Heart left ventricle (tissue), 13 donors: ENCODE measurements around the gene LIPE.

ENCODE experiments used
- POLR2A ChIP-seq, 2 donors: fragments of 450-650 bp; IDR thresholded peaks; one replicate each; pipeline ENCODE4 v1.6.1; 2017; ENCODE audit warnings: antibody characterized with exemption in 2 of 2, mild to moderate bottlenecking in 2 of 2, moderate library complexity in 2 of 2
- TF ChIP-seq, protein P1 (sequence below), 12 donors: fragments of 200-600 bp; sonication (generic) in 4 of 12; IDR thresholded peaks; one replicate each; pipeline versions ENCODE4 v1.5.0 to v1.8.0; 2018 to 2022; ENCODE audit warnings: antibody characterized with exemption in 12 of 12, mild to moderate bottlenecking in 5 of 12
- donor health status: ischemic (EF 13 %, LVEDD 7.1; RV severe dilation, severe dysfunction).
- donor health status: DM: no; HTN: yes; CAD: no.
- donor health status: DM: no; HTN: no; CAD: no.
- donor health status: ischemic (EF 25% LVEDD 6.9; RV normal size, moderate dysfunction).
- donor health status: ischemic (EF 25% LVEDD 5.7; RV mildly dilated, moderate dysfunction).
- donor health status: ischemic (EF 35%, LVEDD 5.7; RV mildly dilated, moderate dysfunction).
- donor health status: nonischemic (EF 11% LVEDD 7.7; RV severe dilation, severe dysfunction).
- donor health status: DM: yes; HTN: yes; CAD: no.
- donor health status: PGD.
- donor health status: ischemic (EF 29% LVEDD 5.4; RV normal size, mild dysfunction).
- donor health status: nonischemic (EF 23%, LVEDD 6.1; RV moderate dilation, normal function).

DNA sequence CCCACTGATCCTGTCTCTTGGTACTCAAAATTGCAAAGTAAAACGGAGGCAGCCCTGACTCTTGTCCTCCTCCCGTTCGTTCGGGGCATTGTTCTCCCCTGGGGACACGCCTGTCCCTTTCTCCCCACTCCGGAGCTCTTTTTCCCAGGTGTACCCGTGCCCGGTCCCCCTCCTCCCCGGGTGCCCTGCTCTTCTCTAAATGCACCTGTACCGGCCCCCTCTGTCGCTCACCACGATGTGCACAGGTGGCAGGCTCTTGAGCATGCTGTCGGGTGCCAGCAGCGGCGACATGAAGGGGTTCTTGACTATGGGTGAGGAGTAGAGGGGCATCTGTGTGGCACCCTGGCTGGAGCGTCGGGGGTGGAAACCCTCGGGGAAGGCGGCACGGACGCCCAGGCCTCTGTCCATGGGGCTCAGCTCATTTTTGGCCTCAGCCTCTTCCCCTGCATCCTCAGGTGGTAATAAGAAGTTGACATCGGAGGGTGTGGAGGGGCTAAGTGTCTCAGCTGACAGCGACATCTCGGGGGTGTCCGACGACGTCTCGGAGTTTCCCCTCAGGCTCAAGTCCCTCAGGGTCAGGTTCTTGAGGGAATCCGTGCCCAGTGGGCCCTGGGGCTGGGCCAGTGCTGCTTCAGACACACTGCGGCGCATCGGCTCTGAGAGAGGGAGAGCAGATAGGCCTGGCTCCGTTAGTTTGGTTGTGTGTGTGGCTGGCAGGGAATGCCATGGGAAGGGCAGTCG is 24.6 kb downstream of the LIPE start:
- TF ChIP-seq, protein P1, sequence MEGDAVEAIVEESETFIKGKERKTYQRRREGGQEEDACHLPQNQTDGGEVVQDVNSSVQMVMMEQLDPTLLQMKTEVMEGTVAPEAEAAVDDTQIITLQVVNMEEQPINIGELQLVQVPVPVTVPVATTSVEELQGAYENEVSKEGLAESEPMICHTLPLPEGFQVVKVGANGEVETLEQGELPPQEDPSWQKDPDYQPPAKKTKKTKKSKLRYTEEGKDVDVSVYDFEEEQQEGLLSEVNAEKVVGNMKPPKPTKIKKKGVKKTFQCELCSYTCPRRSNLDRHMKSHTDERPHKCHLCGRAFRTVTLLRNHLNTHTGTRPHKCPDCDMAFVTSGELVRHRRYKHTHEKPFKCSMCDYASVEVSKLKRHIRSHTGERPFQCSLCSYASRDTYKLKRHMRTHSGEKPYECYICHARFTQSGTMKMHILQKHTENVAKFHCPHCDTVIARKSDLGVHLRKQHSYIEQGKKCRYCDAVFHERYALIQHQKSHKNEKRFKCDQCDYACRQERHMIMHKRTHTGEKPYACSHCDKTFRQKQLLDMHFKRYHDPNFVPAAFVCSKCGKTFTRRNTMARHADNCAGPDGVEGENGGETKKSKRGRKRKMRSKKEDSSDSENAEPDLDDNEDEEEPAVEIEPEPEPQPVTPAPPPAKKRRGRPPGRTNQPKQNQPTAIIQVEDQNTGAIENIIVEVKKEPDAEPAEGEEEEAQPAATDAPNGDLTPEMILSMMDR (IDR thresholded peaks at IDR 0.05): no peak
- TF ChIP-seq POLR2A (IDR thresholded peaks at IDR 0.05): no peak
